HepG2 (cell line): ENCODE measurements around the gene DUSP9. TPM values are rescaled to one million over a fixed set of nuclear protein-coding genes. Genes with fewer than 3 reads are reported as not detected.

ENCODE experiments used
- BORCS8-MEF2B ChIP-seq: sonication (generic); formaldehyde crosslinking; IDR thresholded peaks from 2 replicates; pipeline ENCODE4 v1.8.0; 2022; ENCODE audit warnings: mild to moderate bottlenecking, missing genetic modification reagents
- CBX1 ChIP-seq: IDR thresholded peaks from one replicate; pipeline ENCODE4 v1.6.1; 2016; ENCODE audit warnings: antibody characterized with exemption, low read depth
- CENPT ChIP-seq: sonication (generic); formaldehyde crosslinking; IDR thresholded peaks from 2 replicates; pipeline ENCODE4 v1.8.0; 2022; ENCODE audit warnings: low read depth, mild to moderate bottlenecking, moderate library complexity, missing genetic modification reagents
- ELF3 ChIP-seq: IDR thresholded peaks from 2 replicates; pipeline ENCODE4 v1.6.1; 2016; ENCODE audit warnings: missing genetic modification reagents, missing compliant biosample characterization
- HOXD1 ChIP-seq: sonication (generic); formaldehyde crosslinking; IDR thresholded peaks from 2 replicates; pipeline ENCODE4 v1.5.0; 2020; ENCODE audit warnings: missing genetic modification reagents
- IKZF1 ChIP-seq: fragments of 450-650 bp; IDR thresholded peaks from 2 replicates; pipeline ENCODE4 v1.7.1; 2016
- KAT7 ChIP-seq: IDR thresholded peaks from 2 replicates; pipeline ENCODE4 v1.6.1; 2018; ENCODE audit warnings: borderline replicate concordance, missing compliant biosample characterization
- NFE2 ChIP-seq: sonication (generic); formaldehyde crosslinking; IDR thresholded peaks from 2 replicates; pipeline ENCODE4 v1.4.0; 2020; ENCODE audit warnings: missing genetic modification reagents
- RFX3 ChIP-seq: IDR thresholded peaks from 2 replicates; pipeline ENCODE4 v1.6.1; 2016; ENCODE audit warnings: missing biosample characterization, missing genetic modification reagents
- RORA ChIP-seq: sonication (generic); formaldehyde crosslinking; IDR thresholded peaks from 2 replicates; pipeline ENCODE4 v1.5.0; 2020; ENCODE audit warnings: mild to moderate bottlenecking, missing genetic modification reagents, moderate library complexity
- SAP130 ChIP-seq: IDR thresholded peaks from 2 replicates; pipeline ENCODE4 v1.6.1; 2016; ENCODE audit warnings: low read depth
- SRSF1 ChIP-seq: fragments of 200-400 bp; formaldehyde crosslinking; optimal IDR thresholded peaks from 2 replicates; pipeline ENCODE3; 2017; ENCODE audit warnings: mild to moderate bottlenecking, low read depth, low read length, moderate library complexity
- SUZ12 ChIP-seq: fragments of 150-350 bp; IDR thresholded peaks from 2 replicates; pipeline ENCODE4 v1.6.1; 2014; ENCODE audit warnings: low read depth, low read length
- ZNF136 ChIP-seq: sonication (generic); formaldehyde crosslinking; IDR thresholded peaks from 2 replicates; pipeline ENCODE4 v1.8.1; 2022; ENCODE audit warnings: low read depth, mild to moderate bottlenecking, moderate library complexity, missing genetic modification reagents
- ZNF256 ChIP-seq: sonication (generic); formaldehyde crosslinking; conservative IDR thresholded peaks from 2 replicates; pipeline ENCODE4 v1.4.0; 2020; ENCODE audit warnings: missing genetic modification reagents
- ZNF430 ChIP-seq: sonication (generic); formaldehyde crosslinking; IDR thresholded peaks from 2 replicates; pipeline ENCODE4 v1.9.0; 2021; ENCODE audit warnings: mild to moderate bottlenecking, missing genetic modification reagents
- ZNF660 ChIP-seq: sonication (generic); formaldehyde crosslinking; IDR thresholded peaks from 2 replicates; pipeline ENCODE4 v1.5.1; 2020; ENCODE audit warnings: mild to moderate bottlenecking, low read depth, missing genetic modification reagents, borderline replicate concordance
- ZNF724P ChIP-seq: sonication (generic); formaldehyde crosslinking; IDR thresholded peaks from 2 replicates; pipeline ENCODE4 v1.8.0; 2022; ENCODE audit warnings: missing genetic modification reagents, borderline replicate concordance
- ZNF747 ChIP-seq: sonication (generic); formaldehyde crosslinking; IDR thresholded peaks from 2 replicates; pipeline ENCODE4 v1.8.1; 2023; ENCODE audit warnings: missing genetic modification reagents, mild to moderate bottlenecking, borderline replicate concordance
- ZNF879 ChIP-seq: sonication (generic); formaldehyde crosslinking; IDR thresholded peaks from 2 replicates; pipeline ENCODE4 v1.8.1; 2023; ENCODE audit warnings: missing genetic modification reagents
- ZNF883 ChIP-seq: sonication (generic); formaldehyde crosslinking; IDR thresholded peaks from 2 replicates; pipeline ENCODE4 v1.5.1; 2020; ENCODE audit warnings: mild to moderate bottlenecking, missing genetic modification reagents; ENCODE audit errors: not compliant biosample characterization
- ZSCAN25 ChIP-seq: sonication (generic); formaldehyde crosslinking; IDR thresholded peaks from 2 replicates; pipeline ENCODE4 v1.8.0; 2022; ENCODE audit warnings: mild to moderate bottlenecking, missing genetic modification reagents
- polyA plus RNA-seq, 8 experiments: library from polyadenylated mRNA; depleted of rRNA in 3 of 8; stranded (reverse) in 7 of 8; unstranded in 1 of 8; fragments of >200 nt; fragmentation: Illumina TruSeq in 4 of 8; extraction: Trizol in 4 of 8; gene quantifications; 2 replicates each; pipeline versions ENCODE4 v1.2.1 to v1.2.3, GENCODE V29; 2011 to 2016; ENCODE audit warnings: low read depth in 4 of 8, missing spikeins in 1 of 8, mixed read lengths in 1 of 8; ENCODE audit not compliant: insufficient read depth in 1 of 8
- total RNA-seq, 5 experiments: library from RNA; depleted of rRNA; stranded (reverse); fragments of >200 nt; fragmentation: Illumina TruSeq; extraction: Trizol; gene quantifications; 2 replicates each; pipeline ENCODE4 v1.2.3, GENCODE V29; 2016; ENCODE audit warnings: low read depth in 1 of 5
- TF ChIP-seq, protein P1 (sequence below): IDR thresholded peaks from 2 replicates; pipeline ENCODE4 v1.6.1; 2016
- TF ChIP-seq, protein P2 (sequence below): sonication (generic); formaldehyde crosslinking; conservative IDR thresholded peaks from 2 replicates; pipeline ENCODE4 v1.8.0; 2022; ENCODE audit warnings: low read depth, missing genetic modification reagents
- TF ChIP-seq, protein P3 (sequence below): fragments of 450-650 bp; IDR thresholded peaks from 2 replicates; pipeline ENCODE4 v1.6.1; 2017; ENCODE audit warnings: mild to moderate bottlenecking
- TF ChIP-seq, protein P4 (sequence below): sonication (generic); formaldehyde crosslinking; IDR thresholded peaks from 2 replicates; pipeline ENCODE4 v1.8.0; 2022; ENCODE audit warnings: mild to moderate bottlenecking, missing genetic modification reagents; ENCODE audit not compliant: insufficient replicate concordance

The DUSP9 gene
- total and polyA plus RNA-seq, 2 of the 13 experiments (the other 11 are each of a cell fraction or from before 2014, with no cell fraction given), result 235 to 435 TPM

DNA sequence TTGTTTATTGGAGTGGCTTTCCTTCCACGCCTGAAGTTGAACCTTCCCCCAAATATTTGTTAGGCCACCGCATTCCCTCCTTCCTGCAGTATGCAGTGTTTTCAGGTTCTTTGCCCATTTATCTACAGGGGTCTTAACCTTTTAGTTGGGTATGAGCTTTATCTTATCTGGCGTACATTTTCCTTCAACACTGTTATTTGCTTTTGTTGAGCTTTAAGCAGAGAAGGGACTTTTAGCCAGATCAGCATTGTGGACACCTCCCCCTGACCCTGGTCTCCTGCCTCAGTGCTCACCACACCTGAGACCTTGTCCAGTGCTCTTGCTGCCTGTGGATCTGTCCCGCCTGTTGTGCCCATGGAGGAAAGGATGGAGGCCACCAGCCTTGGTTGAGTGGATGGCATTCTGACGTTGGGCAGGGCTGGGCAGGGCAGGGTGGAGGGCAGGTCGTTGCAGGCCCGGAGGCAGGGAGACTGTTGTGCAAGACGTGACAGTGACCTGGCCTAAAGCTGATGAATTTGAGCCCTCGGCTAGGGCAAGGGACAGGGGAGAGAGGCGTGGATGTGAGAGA lies 998 bp upstream of the DUSP9 start (continued):
- TF ChIP-seq ZNF660 (CRISPR knock-in tag), result no peak
- no peak for TF ChIP-seq BORCS8-MEF2B (CRISPR knock-in tag)
- TF ChIP-seq, protein P1, sequence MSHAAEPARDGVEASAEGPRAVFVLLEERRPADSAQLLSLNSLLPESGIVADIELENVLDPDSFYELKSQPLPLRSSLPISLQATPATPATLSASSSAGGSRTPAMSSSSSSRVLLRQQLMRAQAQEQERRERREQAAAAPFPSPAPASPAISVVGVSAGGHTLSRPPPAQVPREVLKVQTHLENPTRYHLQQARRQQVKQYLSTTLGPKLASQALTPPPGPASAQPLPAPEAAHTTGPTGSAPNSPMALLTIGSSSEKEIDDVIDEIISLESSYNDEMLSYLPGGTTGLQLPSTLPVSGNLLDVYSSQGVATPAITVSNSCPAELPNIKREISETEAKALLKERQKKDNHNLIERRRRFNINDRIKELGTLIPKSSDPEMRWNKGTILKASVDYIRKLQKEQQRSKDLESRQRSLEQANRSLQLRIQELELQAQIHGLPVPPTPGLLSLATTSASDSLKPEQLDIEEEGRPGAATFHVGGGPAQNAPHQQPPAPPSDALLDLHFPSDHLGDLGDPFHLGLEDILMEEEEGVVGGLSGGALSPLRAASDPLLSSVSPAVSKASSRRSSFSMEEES (CRISPR knock-in tag), result no peak
- no peak for TF ChIP-seq IKZF1
- TF ChIP-seq, protein P2, sequence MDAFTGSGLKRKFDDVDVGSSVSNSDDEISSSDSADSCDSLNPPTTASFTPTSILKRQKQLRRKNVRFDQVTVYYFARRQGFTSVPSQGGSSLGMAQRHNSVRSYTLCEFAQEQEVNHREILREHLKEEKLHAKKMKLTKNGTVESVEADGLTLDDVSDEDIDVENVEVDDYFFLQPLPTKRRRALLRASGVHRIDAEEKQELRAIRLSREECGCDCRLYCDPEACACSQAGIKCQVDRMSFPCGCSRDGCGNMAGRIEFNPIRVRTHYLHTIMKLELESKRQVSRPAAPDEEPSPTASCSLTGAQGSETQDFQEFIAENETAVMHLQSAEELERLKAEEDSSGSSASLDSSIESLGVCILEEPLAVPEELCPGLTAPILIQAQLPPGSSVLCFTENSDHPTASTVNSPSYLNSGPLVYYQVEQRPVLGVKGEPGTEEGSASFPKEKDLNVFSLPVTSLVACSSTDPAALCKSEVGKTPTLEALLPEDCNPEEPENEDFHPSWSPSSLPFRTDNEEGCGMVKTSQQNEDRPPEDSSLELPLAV (CRISPR knock-in tag), result no peak
- no peak for TF ChIP-seq ZNF136 (CRISPR knock-in tag)
- no peak for TF ChIP-seq SRSF1
- TF ChIP-seq ZNF747 (CRISPR knock-in tag), result no peak
- no peak for TF ChIP-seq NFE2 (CRISPR knock-in tag)
- TF ChIP-seq, protein P3, sequence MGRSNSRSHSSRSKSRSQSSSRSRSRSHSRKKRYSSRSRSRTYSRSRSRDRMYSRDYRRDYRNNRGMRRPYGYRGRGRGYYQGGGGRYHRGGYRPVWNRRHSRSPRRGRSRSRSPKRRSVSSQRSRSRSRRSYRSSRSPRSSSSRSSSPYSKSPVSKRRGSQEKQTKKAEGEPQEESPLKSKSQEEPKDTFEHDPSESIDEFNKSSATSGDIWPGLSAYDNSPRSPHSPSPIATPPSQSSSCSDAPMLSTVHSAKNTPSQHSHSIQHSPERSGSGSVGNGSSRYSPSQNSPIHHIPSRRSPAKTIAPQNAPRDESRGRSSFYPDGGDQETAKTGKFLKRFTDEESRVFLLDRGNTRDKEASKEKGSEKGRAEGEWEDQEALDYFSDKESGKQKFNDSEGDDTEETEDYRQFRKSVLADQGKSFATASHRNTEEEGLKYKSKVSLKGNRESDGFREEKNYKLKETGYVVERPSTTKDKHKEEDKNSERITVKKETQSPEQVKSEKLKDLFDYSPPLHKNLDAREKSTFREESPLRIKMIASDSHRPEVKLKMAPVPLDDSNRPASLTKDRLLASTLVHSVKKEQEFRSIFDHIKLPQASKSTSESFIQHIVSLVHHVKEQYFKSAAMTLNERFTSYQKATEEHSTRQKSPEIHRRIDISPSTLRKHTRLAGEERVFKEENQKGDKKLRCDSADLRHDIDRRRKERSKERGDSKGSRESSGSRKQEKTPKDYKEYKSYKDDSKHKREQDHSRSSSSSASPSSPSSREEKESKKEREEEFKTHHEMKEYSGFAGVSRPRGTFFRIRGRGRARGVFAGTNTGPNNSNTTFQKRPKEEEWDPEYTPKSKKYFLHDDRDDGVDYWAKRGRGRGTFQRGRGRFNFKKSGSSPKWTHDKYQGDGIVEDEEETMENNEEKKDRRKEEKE, result no peak
- no peak for TF ChIP-seq CENPT (CRISPR knock-in tag)
- no peak for TF ChIP-seq ZNF430 (CRISPR knock-in tag)
- no peak for TF ChIP-seq ZSCAN25 (CRISPR knock-in tag)
- no peak for TF ChIP-seq RFX3 (CRISPR knock-in tag)
- TF ChIP-seq RORA (CRISPR knock-in tag), result no peak
- no peak for TF ChIP-seq ELF3 (CRISPR knock-in tag)
- TF ChIP-seq SUZ12, result no peak
- no peak for TF ChIP-seq ZNF879 (CRISPR knock-in tag)
- no peak for TF ChIP-seq CBX1
- TF ChIP-seq HOXD1, result no peak
- TF ChIP-seq ZNF883 (CRISPR knock-in tag), result no peak
- TF ChIP-seq KAT7 (CRISPR knock-in tag), result no peak
- no peak for TF ChIP-seq ZNF724P (CRISPR knock-in tag)
- TF ChIP-seq, protein P4, sequence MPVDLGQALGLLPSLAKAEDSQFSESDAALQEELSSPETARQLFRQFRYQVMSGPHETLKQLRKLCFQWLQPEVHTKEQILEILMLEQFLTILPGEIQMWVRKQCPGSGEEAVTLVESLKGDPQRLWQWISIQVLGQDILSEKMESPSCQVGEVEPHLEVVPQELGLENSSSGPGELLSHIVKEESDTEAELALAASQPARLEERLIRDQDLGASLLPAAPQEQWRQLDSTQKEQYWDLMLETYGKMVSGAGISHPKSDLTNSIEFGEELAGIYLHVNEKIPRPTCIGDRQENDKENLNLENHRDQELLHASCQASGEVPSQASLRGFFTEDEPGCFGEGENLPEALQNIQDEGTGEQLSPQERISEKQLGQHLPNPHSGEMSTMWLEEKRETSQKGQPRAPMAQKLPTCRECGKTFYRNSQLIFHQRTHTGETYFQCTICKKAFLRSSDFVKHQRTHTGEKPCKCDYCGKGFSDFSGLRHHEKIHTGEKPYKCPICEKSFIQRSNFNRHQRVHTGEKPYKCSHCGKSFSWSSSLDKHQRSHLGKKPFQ, result no peak
- TF ChIP-seq ZNF256 (CRISPR knock-in tag), result no peak
- TF ChIP-seq SAP130 (CRISPR knock-in tag), result no peak; the same call in 1 of the 2 replicates
